Cardiac fibroblast (primary cell): Measurements from ENCODE around the gene DLG5.

Experiments used
- DNase-seq, 2 donors: peaks; one replicate each; pipeline versions ENCODE4 v3.0.0 to v3.0.0-alpha.2; 2010; ENCODE audit warnings: low read depth in 2 of 2
- H3K4me3 ChIP-seq, 2 donors: replicated peaks in 1 of 2; 1 replicate in 1 of 2; 2 replicates in 1 of 2; pipeline ENCODE4 v1.5.1; 2011; ENCODE audit warnings: low read depth in 2 of 2, low read length in 2 of 2, mild to moderate bottlenecking in 2 of 2, moderate library complexity in 1 of 2
- CTCF ChIP-seq: IDR thresholded peaks from one replicate; pipeline ENCODE4 v1.5.1; 2011; ENCODE audit warnings: low read depth, mild to moderate bottlenecking, low read length, inconsistent platforms

The DLG5 gene

DNA sequence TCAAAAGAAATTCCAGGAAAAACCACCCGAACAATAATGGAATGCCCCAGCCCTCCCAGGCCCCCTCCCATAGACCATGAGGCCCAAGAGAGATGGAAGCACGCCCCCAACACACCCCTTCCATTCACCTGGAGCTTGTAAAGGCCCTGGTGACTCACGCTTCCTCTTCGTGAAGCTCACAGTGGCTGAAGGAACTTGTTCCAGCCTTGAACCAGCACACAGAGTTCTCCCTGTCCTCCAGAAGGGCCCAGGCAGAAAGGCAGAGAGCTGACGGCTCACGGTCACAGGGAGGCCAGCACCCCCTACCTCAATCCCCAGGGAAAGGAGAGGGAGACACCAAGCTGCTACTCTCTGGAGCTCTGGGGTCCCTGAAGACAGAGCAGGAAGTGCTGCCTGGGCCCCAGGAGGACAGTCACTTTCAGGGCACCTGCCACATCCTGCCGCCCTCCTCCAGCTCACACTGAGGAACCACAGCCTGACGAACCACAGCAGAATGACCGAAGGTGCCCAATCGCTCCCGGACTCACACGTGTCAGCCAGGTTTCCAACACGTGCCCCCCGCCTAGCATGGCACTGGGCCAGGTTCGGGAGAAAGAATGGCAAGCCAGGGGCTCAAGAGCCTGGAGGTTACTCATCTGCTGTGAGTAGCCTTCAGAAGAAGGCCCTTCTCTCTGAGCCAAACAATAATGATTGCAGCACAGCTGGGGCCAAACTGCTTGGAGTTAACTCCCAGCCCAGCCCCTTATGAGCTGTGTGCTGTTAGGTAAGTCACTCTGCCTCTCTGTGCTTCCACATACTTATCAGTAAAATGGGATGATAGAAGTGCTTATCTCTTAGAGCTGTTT, 52.8 kb downstream of the DLG5 start:
- no peak overlapping the region for H3K4me3 ChIP-seq
- no peak for TF ChIP-seq CTCF
- peak; percentile 44 to 87 for DNase-seq

DNA sequence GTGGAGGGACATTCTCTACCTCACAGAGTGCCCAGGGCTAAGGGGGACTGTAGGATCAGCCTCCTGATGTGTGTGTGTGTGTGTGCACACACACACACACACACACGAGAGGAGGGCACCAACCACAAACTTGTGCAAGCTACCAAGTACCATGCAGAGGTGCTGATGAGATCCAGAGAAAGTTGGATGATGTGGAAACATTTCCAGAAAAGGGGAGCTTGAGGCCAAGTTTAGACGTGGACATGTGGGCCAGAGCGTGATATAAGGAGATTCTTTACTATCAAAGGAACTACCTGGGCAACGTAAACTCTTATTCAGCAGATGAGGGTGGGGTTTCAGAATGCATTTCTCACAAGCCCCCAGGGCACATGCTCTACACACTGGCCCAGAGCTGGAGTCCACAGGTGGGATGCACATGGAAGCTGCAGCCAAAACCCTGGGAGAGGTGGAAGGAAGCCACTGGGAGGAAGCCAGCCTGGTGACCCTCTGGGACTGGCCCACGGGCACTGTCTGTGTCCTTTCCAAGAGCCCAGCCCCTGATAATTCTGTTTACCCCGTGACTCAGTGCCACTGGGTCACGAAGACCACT, 53.5 kb downstream of the DLG5 start:
- H3K4me3 ChIP-seq, result no peak overlapping the region
- no peak for TF ChIP-seq CTCF

GRCh38 chr10:77872151-77872946, 54.2 kb downstream of the DLG5 start:
- no peak overlapping the region for H3K4me3 ChIP-seq
- no peak for TF ChIP-seq CTCF
- peak in 1 of 2 donors; percentile 73 for DNase-seq

More for the DNA sequence above, 53.5 kb downstream of the DLG5 start:
- no peak for DNase-seq

DNA sequence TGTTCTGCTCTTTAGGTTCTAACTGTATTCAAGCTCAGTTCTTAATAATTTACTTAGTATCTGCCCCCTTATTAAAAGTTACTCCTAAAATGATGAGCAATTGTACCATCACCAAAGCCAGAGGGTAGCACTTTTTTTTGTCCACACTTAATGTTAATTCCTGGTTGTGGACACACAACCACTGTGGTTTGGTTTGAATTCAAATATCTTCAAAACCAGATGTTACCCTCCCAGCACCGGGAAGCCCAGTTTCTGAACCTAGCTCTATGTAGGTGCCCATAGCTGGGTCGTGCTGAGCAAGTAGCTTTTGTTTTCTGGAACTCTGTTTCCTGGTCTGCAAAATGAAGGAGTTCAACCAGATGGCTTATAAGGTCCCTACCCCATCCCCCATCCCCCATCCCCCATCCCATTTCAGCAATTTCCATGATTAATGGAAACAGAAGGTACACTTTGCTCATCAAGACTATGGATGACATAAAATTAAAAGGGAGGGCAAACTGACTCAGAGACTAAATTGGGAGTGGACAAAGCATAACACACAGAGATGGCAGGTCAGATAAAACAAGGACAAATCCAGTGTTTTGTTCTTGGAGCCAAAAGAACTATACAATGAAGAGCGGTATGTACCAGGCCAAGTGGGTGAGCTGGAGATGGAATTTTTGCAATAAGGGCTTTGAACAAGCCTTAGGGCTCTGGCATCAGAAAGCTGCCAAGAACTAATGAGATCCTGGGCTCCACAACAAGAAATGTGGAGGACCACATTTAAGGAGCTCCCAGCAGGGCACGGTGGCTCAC, 56.7 kb downstream of the DLG5 start:
- H3K4me3 ChIP-seq, result no peak overlapping the region
- DNase-seq, result peak; percentile 14 to 21
- no peak for TF ChIP-seq CTCF

GRCh38 chr10:77868523-77868922, 58.0 kb downstream of the DLG5 start:
- no peak for DNase-seq
- H3K4me3 ChIP-seq, result no peak overlapping the region
- TF ChIP-seq CTCF, result no peak

DNA sequence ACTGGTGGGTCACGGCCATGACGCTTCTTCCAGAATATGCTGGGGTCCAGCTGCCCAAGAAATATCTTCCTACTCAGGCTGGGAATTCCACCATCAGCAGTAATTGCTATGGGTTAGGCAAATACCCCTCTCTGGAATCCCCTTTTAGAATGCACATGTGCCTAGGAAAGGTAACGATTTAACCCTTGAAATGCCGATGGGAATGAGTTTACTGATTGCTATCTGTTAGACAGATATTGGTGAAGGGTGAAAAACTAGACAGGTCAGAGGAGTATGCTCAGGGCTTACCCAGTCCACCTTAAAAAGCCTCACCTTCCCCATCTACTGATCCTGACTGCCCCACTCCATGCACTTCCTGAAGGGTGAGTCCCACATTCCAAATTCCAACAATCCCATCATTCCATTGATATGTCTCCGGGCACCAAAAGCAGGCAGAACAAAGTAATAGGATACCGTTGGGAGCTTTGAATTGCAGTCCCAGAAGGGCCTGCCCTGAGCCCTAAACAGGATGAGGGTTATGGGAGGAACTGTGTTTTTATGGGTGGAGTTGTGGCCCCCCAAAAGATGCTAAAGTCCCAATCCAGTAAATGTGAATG, 59.3 kb downstream of the DLG5 start:
- DNase-seq, result no peak
- TF ChIP-seq CTCF, result no peak
- no peak overlapping the region for H3K4me3 ChIP-seq
